ENCODE results near the gene VSIG10L2. TPM values are rescaled to one million over a fixed set of nuclear protein-coding genes. Genes with fewer than 3 reads are reported as not detected.

Gene VSIG10L2
- total RNA-seq, 1 experiment from 2014 or later: not detected

DNA sequence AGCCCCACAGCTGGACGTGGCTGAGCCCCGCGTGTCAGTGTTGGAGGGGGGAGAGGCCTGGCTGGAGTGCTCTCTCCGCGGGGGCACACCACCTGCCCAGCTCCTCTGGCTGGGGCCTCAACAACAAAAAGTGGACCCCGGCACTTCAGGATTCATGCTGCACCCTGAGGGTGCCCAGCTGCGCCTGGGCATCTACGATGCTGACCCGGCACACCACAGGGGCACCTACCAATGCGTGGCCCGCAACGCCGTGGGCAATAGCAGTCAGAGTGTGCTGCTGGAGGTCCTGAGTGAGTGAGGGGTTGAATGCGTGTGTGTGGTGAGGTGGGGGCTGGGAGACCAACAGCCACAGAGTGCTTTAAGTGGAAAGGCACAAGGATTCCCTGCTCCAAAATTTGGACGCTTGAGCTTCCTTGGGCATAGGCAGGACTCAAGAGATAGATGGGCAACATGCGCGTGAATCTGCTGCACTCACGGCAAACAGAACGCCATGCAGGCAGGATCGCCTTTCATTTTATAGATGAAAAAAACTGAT, 7.6 kb downstream of the VSIG10L2 start:
- no peaks in the 10 kb centered on the region for H3K4me1 ChIP-seq
- no peaks in the 10 kb centered on the region for H3K27me3 ChIP-seq (replicated peaks; ENCODE audit: control insufficient read depth, insufficient read depth, low read length)
- Mint-ChIP-seq H3K4me1 (ENCODE audit: low read depth, unreplicated experiment) (no peaks in the 10 kb centered on the region), H3K4me3 (ENCODE audit: unreplicated experiment) (no peak overlapping the region), H3K27ac (ENCODE audit: unreplicated experiment) (no peak overlapping the region), H3K9me3 (ENCODE audit: unreplicated experiment) (no peaks in the 10 kb centered on the region), H3K27me3 (ENCODE audit: insufficient read depth, unreplicated experiment) (peaks cover 4% of the 10 kb centered on the region), H3K36me3 (ENCODE audit: insufficient read depth, unreplicated experiment) (no peaks in the 10 kb centered on the region)
- no peaks in the 10 kb centered on the region for H3K9me3 ChIP-seq
- no peak for DNase-seq
- intact Hi-C loops (cut with micrococcal nuclease; ENCODE audit: unreplicated experiment): no loop called here
- H3K4me3 ChIP-seq (ENCODE audit: low read depth, low read length): no peak overlapping the region
- no TSS peak for BruUV-seq (replicated peaks)
- CTCF ChIA-PET: no interaction called here
- H3K36me3 ChIP-seq (ENCODE audit: control insufficient read depth, insufficient read depth, low read length): no peaks in the 10 kb centered on the region
- POLR2A ChIA-PET: no interaction called here
- TF ChIP-seq, protein P1, sequence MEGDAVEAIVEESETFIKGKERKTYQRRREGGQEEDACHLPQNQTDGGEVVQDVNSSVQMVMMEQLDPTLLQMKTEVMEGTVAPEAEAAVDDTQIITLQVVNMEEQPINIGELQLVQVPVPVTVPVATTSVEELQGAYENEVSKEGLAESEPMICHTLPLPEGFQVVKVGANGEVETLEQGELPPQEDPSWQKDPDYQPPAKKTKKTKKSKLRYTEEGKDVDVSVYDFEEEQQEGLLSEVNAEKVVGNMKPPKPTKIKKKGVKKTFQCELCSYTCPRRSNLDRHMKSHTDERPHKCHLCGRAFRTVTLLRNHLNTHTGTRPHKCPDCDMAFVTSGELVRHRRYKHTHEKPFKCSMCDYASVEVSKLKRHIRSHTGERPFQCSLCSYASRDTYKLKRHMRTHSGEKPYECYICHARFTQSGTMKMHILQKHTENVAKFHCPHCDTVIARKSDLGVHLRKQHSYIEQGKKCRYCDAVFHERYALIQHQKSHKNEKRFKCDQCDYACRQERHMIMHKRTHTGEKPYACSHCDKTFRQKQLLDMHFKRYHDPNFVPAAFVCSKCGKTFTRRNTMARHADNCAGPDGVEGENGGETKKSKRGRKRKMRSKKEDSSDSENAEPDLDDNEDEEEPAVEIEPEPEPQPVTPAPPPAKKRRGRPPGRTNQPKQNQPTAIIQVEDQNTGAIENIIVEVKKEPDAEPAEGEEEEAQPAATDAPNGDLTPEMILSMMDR (IDR thresholded peaks at IDR 0.05; ENCODE audit: insufficient read depth in 1 of 2, low read depth in 1 of 2, low read length in 1 of 2, severe bottlenecking in 1 of 2, unreplicated experiment in 1 of 2): no peak

DNA sequence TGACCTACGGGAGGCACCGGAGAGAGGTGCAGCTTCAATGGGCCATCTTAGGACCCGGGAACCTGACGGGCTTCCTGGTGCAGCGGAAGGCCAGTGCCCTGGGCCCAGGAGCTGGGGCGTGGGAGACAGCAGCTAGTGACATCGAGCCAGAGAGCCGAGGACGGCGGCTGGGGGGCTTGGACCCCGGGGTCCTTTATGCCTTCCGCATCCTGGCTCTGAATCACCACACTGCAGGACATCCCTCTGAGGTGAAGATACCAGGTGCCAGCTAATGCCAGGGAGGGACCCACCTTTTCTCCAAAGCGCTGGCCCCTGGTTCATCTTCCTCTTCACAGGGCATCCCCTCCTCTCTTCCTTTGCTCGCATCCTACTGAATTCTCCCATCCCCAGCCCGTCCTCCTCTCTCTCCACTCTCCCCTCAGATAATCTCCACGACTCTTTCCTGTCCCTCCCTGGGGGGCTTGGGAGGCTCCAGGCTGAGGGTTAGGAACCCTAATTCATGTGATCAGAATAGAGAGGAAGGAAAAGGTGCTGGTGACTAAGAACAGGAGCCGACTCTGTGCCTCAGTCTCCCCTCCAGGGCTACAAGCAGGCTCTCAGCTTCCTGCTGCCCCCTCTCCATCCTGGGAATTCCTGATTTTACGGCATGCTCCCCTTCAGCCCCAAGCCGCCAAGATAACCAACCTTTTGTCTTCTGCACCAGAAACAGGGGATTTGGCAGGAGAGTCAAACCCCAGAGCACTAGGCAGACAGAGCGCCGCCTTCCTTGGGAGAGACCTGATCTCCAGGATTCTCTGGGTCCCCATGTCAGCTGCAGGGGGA, 8.5 kb downstream of the VSIG10L2 start:
- no TSS peak for BruUV-seq (replicated peaks)
- no peak for DNase-seq
- H3K27ac Mint-ChIP-seq (ENCODE audit: unreplicated experiment): no peak overlapping the region
- intact Hi-C loops (cut with micrococcal nuclease; ENCODE audit: unreplicated experiment): no loop called here
- H3K27me3 ChIP-seq (replicated peaks; ENCODE audit: control insufficient read depth, insufficient read depth, low read length): no peaks in the 10 kb centered on the region
- TF ChIP-seq, protein P1 (IDR thresholded peaks at IDR 0.05; ENCODE audit: insufficient read depth in 1 of 2, low read depth in 1 of 2, low read length in 1 of 2, severe bottlenecking in 1 of 2, unreplicated experiment in 1 of 2): no peak
- CTCF ChIA-PET: no interaction called here
- no peaks in the 10 kb centered on the region for H3K36me3 ChIP-seq (ENCODE audit: control insufficient read depth, insufficient read depth, low read length)
- H3K4me3 ChIP-seq (ENCODE audit: low read depth, low read length): no peak overlapping the region
- POLR2A ChIA-PET: no interaction called here
- H3K4me1 Mint-ChIP-seq (ENCODE audit: low read depth, unreplicated experiment): no peaks in the 10 kb centered on the region
- H3K27me3 Mint-ChIP-seq (ENCODE audit: insufficient read depth, unreplicated experiment): peaks cover 4% of the 10 kb centered on the region
- H3K4me1 ChIP-seq: no peaks in the 10 kb centered on the region
- H3K9me3 Mint-ChIP-seq (ENCODE audit: unreplicated experiment): no peaks in the 10 kb centered on the region
- no peak overlapping the region for H3K4me3 Mint-ChIP-seq (ENCODE audit: unreplicated experiment)
- no peaks in the 10 kb centered on the region for H3K9me3 ChIP-seq
- H3K36me3 Mint-ChIP-seq (ENCODE audit: insufficient read depth, unreplicated experiment): no peaks in the 10 kb centered on the region

DNA sequence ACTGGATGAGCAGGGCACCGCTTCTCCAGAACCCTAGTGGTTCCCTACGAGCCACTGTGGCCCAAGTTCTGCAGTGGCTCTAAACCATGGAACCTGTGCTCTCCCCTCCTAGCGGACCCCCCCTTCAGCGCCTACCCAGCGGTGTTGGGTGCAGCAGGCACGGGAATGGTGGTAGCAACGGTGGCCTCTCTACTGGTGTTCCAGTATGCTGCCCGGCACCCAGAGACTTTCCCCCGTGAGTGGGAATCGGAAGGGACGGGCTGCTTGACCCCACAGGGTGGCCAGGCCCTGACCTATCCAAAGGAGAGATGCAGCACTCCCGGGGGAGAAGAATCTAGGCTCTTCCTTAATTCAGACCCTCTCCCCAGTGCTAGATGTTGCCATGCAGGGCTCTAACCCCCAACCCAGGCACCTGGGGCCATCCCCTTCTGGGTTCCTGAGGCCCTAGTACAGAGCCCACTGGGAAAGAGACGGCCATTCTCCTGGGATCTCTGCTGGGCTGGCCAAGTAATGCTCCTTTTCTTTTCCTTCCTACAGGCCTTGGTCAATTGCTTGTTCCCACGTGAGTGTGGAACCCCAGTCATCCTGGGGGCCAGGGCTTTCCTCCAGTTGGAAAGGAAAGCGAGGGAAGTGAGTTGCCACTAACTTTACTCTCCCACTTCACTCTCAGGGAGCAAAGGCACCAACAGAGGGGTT, 9.2 kb downstream of the VSIG10L2 start:
- POLR2A ChIA-PET: interaction anchor here (0.7 kb wide), 1 partner anchor 107 kb away, joined by 3 read pairs; the partner anchor contains the start of gene CDON
- H3K9me3 Mint-ChIP-seq (ENCODE audit: unreplicated experiment): no peaks in the 10 kb centered on the region
- no TSS peak for BruUV-seq (replicated peaks)
- H3K36me3 Mint-ChIP-seq (ENCODE audit: insufficient read depth, unreplicated experiment): no peaks in the 10 kb centered on the region
- H3K27me3 Mint-ChIP-seq (ENCODE audit: insufficient read depth, unreplicated experiment): peaks cover 4% of the 10 kb centered on the region
- H3K4me3 ChIP-seq (ENCODE audit: low read depth, low read length): no peak overlapping the region
- H3K27me3 ChIP-seq (replicated peaks; ENCODE audit: control insufficient read depth, insufficient read depth, low read length): no peaks in the 10 kb centered on the region
- H3K27ac Mint-ChIP-seq (ENCODE audit: unreplicated experiment): no peak overlapping the region
- intact Hi-C loops (cut with micrococcal nuclease; ENCODE audit: unreplicated experiment): no loop called here
- no peaks in the 10 kb centered on the region for H3K4me1 ChIP-seq
- CTCF ChIA-PET: no interaction called here
- H3K9me3 ChIP-seq: no peaks in the 10 kb centered on the region
- no peaks in the 10 kb centered on the region for H3K4me1 Mint-ChIP-seq (ENCODE audit: low read depth, unreplicated experiment)
- H3K4me3 Mint-ChIP-seq (ENCODE audit: unreplicated experiment): no peak overlapping the region
- TF ChIP-seq, protein P1 (IDR thresholded peaks at IDR 0.05; ENCODE audit: insufficient read depth in 1 of 2, low read depth in 1 of 2, low read length in 1 of 2, severe bottlenecking in 1 of 2, unreplicated experiment in 1 of 2): no peak
- H3K36me3 ChIP-seq (ENCODE audit: control insufficient read depth, insufficient read depth, low read length): no peaks in the 10 kb centered on the region
- no peak for DNase-seq

Data from Caco-2 (cell line).